Left renal pelvis (tissue), 4 donors: ENCODE measurements around the gene PHTF2. TPM values are rescaled to one million over a fixed set of nuclear protein-coding genes. Genes with fewer than 3 reads are reported as not detected.
"Not testable (repeated sequence)": the region's sequence is repeated elsewhere in the genome, so short reads cannot be mapped to it uniquely, and the experiment has no call there.

Experiments
- DNase-seq, 4 donors: peaks; one replicate each; pipeline ENCODE4 v3.0.0-alpha.2; 2013; ENCODE audit warnings: low read depth in 4 of 4, low spot score in 3 of 4
- polyA plus RNA-seq, 4 donors: library from polyadenylated mRNA; unstranded; fragments of 120-200 nt; gene quantifications; one replicate each; pipeline ENCODE4 v1.2.1, GENCODE V29; 2013; ENCODE audit not compliant: insufficient read length in 4 of 4

The PHTF2 gene
- polyA plus RNA-seq = 10 to 100 TPM; 24.9 to 34.8 (median 28.6) TPM

- peak; percentile 97 to 99 (median 98) for DNase-seq
Measured at GRCh38 chr7:77798394-77799077, at the start of gene PHTF2, which contains the start of gene TMEM60. PHTF2 (plus strand) TSS chr7:77798773. TMEM60 (minus strand) TSS chr7:77798434; CDS start chr7:77794373, 4,061 bp downstream.

- DNase-seq = no peak
Measured at GRCh38 chr7:77752016-77752415, 46.6 kb upstream of the PHTF2 start.

GRCh38 chr7:77753173-77753572 lies 45.4 kb upstream of the PHTF2 start:
- no peak for DNase-seq

- no peak for DNase-seq
Measured at GRCh38 chr7:77757589-77757988, 41.0 kb upstream of the PHTF2 start.

DNA sequence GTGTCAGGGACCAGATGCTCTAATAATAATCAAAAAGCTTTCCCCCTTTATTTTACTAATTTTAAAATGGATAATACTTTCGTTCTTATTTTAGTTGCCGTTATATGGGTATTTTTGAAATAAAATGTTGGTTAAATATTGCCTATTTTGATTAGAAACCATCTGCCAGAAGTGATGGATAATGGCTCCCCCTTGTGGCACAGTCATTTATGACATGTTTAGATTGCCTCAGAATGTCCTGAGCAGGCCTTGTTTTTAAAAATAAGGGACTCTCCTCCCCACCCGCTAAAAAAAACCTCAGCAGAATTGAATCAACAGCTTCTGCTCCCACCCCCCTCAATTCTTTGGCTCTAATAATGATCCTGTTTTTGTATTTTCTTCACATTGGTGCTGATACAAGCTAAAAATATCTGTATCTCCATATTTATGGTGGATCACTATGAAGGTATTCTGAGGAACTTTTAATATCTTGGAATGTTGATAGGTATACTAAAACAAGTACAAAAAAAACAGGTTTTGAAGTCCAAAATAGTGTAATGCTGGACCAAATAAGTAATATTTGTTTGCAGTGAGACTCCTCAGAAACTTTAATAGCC lies 39.2 kb upstream of the PHTF2 start:
- peak; percentile 29 to 48 (median 34) for DNase-seq

GRCh38 chr7:77760809-77761453 lies 37.6 kb upstream of the PHTF2 start:
- no peak for DNase-seq

DNA sequence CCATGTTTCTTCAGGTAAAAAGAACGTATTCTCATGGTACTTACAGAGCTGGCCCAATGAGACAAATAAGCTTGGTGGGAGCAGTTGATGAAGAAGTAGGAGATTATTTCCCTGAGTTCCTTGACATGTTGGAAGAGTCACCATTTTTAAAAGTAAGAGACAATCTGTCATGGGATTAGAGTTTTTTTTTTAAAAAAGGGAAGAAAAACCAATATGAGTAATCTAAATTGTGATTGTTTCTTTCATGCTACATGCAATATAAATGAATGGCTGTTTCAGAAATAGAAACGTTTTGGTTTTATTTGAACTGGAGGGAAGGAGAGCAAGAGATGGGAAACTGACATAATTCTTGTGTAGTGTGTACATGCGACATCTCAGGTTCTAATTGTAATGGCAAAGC lies 33.1 kb upstream of the PHTF2 start:
- no peak for DNase-seq

DNA sequence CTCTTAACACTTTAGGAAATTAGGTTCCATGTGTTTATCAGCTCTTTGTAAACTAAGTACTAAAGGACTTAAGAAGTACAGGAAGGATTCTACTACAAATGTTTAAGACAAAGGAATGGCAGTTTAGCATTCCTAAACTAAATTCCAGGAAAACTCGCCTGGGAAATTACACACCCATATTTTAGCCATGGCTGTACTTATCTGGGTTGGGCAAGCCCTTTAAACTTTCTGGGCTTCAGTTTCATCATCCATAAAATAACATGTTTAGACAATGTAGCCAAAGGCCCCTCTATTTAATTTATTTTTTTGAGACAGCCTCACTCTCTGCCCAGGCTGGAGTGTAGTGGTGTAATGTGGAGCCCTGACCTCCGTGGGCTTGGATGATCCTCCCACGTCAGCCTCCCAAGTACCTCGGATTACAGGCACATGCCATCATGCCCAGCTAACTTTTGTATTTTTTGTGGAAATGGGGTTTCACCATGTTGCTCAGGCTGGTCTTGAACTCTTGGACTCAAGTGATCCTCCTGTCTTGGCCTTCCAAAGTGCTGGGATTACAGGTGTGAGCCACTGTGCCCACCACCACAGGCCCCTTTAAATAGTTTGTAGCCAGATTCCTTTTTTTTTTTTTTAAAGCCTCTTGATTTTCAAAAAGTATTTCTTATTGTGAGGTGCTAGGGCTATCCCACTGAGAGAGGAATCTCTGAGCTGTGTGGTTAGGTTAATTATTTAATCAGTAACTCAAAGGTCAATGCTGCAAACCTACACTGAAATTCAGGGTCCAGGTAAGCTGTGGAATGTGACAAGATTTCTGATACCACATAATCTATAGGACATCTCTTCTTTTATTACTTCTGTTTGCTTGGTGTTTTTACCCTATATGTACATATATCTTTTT lies 32.4 kb upstream of the PHTF2 start:
- no peak for DNase-seq

GRCh38 chr7:77766801-77767605 lies 31.6 kb upstream of the PHTF2 start:
- no peak for DNase-seq

- no peak for DNase-seq
Measured at GRCh38 chr7:77770316-77770715, 28.3 kb upstream of the PHTF2 start.

GRCh38 chr7:77771901-77772300 lies 26.7 kb upstream of the PHTF2 start:
- DNase-seq = no peak

DNA sequence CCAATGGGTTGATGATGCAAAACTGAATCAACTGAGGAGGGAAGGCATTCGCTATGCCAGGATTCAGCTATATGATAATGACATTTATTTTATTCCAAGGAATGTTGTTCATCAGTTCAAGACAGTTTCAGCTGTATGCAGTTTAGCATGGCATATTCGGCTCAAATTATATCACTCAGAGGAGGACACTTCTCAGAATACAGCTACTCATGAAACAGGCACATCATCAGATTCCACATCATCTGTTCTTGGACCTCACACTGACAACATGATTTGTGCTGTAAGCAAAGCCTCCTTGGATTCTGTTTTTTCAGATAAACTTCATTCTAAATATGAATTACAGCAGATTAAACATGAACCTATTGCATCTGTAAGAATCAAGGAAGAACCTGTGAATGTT lies 20.0 kb upstream of the PHTF2 start:
- no peak for DNase-seq

DNA sequence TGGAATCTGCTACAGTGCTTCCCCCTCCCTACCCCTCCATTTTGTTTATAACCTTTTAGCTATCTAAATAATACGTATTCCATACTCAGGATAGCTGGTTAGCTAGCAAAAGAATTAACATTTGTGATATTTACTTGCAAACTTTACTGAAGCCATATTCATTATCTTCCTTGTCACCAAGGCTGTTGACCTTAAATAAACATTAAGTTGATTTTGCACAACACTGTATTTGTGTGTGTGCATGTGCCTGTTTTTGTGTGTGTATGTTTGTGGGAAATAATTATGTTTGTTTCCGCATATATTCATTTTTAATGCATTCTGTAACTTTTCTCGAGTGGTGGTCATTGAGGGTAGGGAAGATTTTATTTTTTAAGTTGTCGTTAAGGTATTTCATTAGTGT lies 16.2 kb upstream of the PHTF2 start:
- no peak for DNase-seq

GRCh38 chr7:77783111-77783510 lies 15.5 kb upstream of the PHTF2 start:
- DNase-seq = no peak

DNA sequence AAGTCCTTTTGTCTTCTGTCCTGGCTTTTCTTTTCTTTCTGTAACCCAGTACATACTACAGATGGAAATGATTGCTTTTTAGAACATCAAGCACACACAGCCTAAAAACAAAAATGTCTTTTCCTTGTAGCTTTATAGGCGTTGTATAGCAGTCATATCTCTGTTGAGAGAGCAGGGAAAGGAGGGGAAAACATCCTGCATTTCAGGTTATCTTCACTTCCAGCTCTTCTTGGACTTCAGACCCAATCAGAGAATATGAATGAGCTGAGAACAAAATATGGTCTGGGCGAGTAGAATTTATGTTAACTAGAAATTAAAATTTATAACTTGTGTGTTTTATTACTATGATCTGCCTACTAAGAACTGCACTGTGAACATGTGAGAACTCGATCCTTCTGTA lies 15.0 kb upstream of the PHTF2 start:
- DNase-seq = no peak

DNA sequence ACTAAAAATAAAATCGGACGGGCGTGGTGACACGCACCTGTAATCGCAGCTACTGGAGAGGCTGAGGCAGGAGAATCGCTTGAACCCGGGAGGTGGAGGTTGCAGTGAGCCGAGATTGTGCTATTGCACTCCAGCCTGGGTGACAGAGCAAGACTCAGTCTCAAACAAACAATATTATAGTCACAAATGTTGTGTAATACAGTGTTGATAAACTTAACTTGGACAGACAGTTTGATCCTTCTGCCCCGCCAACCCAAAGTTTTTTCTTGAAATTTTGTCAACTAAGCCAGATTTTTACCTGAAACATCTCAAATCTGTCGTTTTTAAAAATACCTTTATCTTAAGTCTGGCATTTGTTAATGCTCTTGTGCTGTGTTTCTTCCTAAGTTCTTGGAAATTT lies 14.1 kb upstream of the PHTF2 start:
- not testable (repeated sequence) for DNase-seq

DNA sequence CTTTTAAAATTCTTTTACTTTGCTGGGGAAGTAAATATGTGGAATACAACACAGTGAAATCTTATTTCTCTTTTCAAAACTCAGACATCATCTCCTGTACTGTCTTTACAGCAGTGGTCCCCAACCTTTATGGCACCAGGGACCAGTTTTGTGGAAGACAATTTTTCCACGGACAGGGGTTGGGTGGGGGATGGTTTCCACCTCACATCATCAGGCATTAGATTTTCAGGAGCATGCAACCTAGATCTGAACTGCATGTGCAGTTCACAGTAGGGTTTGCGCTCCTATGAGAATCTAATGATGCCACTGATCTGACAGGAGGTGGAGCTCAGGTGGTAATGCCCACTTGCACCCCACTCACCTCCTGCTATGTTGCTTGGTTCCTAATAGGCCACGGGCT lies 12.6 kb upstream of the PHTF2 start:
- DNase-seq = no peak

GRCh38 chr7:77786741-77787140 lies 11.8 kb upstream of the PHTF2 start:
- no peak for DNase-seq

GRCh38 chr7:77788327-77788902 lies 10.2 kb upstream of the PHTF2 start:
- no peak for DNase-seq

DNA sequence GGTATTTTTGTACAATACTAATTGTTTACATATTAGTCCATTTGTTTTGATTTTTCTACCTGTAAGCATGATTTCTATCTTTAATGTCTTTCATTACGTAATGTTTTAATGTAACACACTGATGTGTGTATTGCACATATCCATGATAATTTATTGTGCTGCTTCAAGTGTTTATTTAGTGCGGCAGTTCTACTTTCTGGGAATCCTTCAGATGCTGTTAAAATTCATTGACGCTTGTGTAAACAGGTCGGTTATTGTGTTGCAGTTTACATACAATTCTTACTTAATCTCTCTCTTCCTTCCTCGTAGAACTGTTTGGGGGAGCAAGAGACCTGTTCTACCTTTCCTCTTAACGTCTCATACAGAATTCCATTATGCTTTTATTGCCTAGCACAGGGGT lies 7.2 kb upstream of the PHTF2 start:
- DNase-seq = no peak
